H9 (cell line): ENCODE data around the gene TBPL1. TPM values are rescaled to one million over a fixed set of nuclear protein-coding genes. Genes with fewer than 3 reads are reported as not detected.
"Not testable (repeated sequence)": the region's sequence is repeated elsewhere in the genome, so short reads cannot be mapped to it uniquely, and the experiment has no call there.

Experiments
- DNase-seq: peaks from one replicate; pipeline ENCODE4 v3.0.0-alpha.2; 2017
- H2AFZ ChIP-seq: one replicate; pipeline ENCODE4 v1.6.1; 2013; ENCODE audit warnings: mild to moderate bottlenecking, low read length, control low read depth, moderate library complexity
- H2AK5ac ChIP-seq: 2 replicates; pipeline ENCODE4 v1.6.1; 2013; ENCODE audit warnings: low read length, control low read depth, mixed read lengths; ENCODE audit not compliant: insufficient read length
- H2BK120ac ChIP-seq: one replicate; pipeline ENCODE4 v1.6.1; 2013; ENCODE audit warnings: low read depth, mild to moderate bottlenecking, low read length, control low read depth, inconsistent platforms; ENCODE audit not compliant: poor library complexity, severe bottlenecking
- H2BK12ac ChIP-seq: 2 replicates; pipeline ENCODE4 v1.6.1; 2013; ENCODE audit warnings: low read length, control low read depth, mixed read lengths, low read depth; ENCODE audit not compliant: insufficient read length
- H2BK15ac ChIP-seq: 2 replicates; pipeline ENCODE4 v1.6.1; 2013; ENCODE audit warnings: low read depth, low read length, control low read depth
- H2BK20ac ChIP-seq: one replicate; pipeline ENCODE4 v1.6.1; 2013; ENCODE audit warnings: low read depth, mild to moderate bottlenecking, low read length, control low read depth, inconsistent platforms; ENCODE audit not compliant: poor library complexity, severe bottlenecking
- H2BK5ac ChIP-seq: 2 replicates; pipeline ENCODE4 v1.6.1; 2013; ENCODE audit warnings: low read length, control low read depth, mixed read lengths; ENCODE audit not compliant: insufficient read length
- H3K14ac ChIP-seq: 2 replicates; pipeline ENCODE4 v1.6.1; 2013; ENCODE audit warnings: low read length, control low read depth; ENCODE audit not compliant: insufficient read depth
- H3K18ac ChIP-seq: 2 replicates; pipeline ENCODE4 v1.6.1; 2013; ENCODE audit warnings: low read depth, mild to moderate bottlenecking, mixed read lengths, low read length, control low read depth; ENCODE audit not compliant: insufficient read length
- H3K23ac ChIP-seq: 2 replicates; pipeline ENCODE4 v1.6.1; 2013; ENCODE audit warnings: low read length, control low read depth, mixed read lengths, low read depth; ENCODE audit not compliant: insufficient read length
- H3K23me2 ChIP-seq: 2 replicates; pipeline ENCODE4 v1.6.1; 2013; ENCODE audit warnings: low read depth, mild to moderate bottlenecking, mixed read lengths, low read length, control low read depth; ENCODE audit not compliant: insufficient read length, poor library complexity, severe bottlenecking
- H3K27ac ChIP-seq: 2 replicates; pipeline ENCODE4 v1.5.1; 2013; ENCODE audit warnings: low read length, control low read depth, mixed read lengths, low read depth; ENCODE audit not compliant: insufficient read length
- H3K27me3 ChIP-seq: 2 replicates; pipeline ENCODE4 v1.6.1; 2013; ENCODE audit warnings: low read length, control low read depth, inconsistent platforms; ENCODE audit not compliant: insufficient read depth
- H3K4ac ChIP-seq: 2 replicates; pipeline ENCODE4 v1.6.1; 2013; ENCODE audit warnings: low read depth, mild to moderate bottlenecking, control low read depth, inconsistent platforms, low read length, moderate library complexity
- H3K4me1 ChIP-seq: 2 replicates; pipeline ENCODE4 v1.6.1; 2013; ENCODE audit warnings: low read length, control low read depth, inconsistent platforms; ENCODE audit not compliant: insufficient read depth
- H3K4me2 ChIP-seq: 2 replicates; pipeline ENCODE4 v1.6.1; 2013; ENCODE audit warnings: low read length, control low read depth, mixed read lengths; ENCODE audit not compliant: insufficient read length, insufficient read depth
- H3K56ac ChIP-seq: 2 replicates; pipeline ENCODE4 v1.6.1; 2013; ENCODE audit warnings: low read depth, mild to moderate bottlenecking, mixed read lengths, low read length, control low read depth; ENCODE audit not compliant: insufficient read length
- H3K79me1 ChIP-seq: 2 replicates; pipeline ENCODE4 v1.6.1; 2013; ENCODE audit warnings: low read depth, mild to moderate bottlenecking, moderate library complexity, low read length, control low read depth, inconsistent platforms; ENCODE audit not compliant: insufficient read depth, poor library complexity, severe bottlenecking
- H3K79me2 ChIP-seq: 2 replicates; pipeline ENCODE4 v1.6.1; 2013; ENCODE audit warnings: low read length, control low read depth, inconsistent platforms; ENCODE audit not compliant: insufficient read depth
- H3K9ac ChIP-seq: 2 replicates; pipeline ENCODE4 v1.6.1; 2013; ENCODE audit warnings: low read length, control low read depth, mixed read lengths; ENCODE audit not compliant: insufficient read length; ENCODE audit errors: extremely low read depth
- H3K9me3 ChIP-seq: one replicate; pipeline ENCODE4 v1.6.1; 2013; ENCODE audit warnings: low read depth, low read length, inconsistent platforms; ENCODE audit not compliant: control insufficient read depth
- H3T11ph ChIP-seq: one replicate; pipeline ENCODE4 v1.6.1; 2013; ENCODE audit warnings: mild to moderate bottlenecking, low read length, control low read depth, inconsistent platforms
- H4K20me1 ChIP-seq: one replicate; pipeline ENCODE4 v1.6.1; 2013; ENCODE audit not compliant: control insufficient read depth, insufficient read length, insufficient read depth
- H4K5ac ChIP-seq: 2 replicates; pipeline ENCODE4 v1.6.1; 2013; ENCODE audit warnings: low read depth, mild to moderate bottlenecking, mixed read lengths, low read length, control low read depth; ENCODE audit not compliant: insufficient read length
- H4K8ac ChIP-seq: replicated peaks from 2 replicates; pipeline ENCODE4 v1.6.1; 2013; ENCODE audit warnings: low read length, control low read depth, mixed read lengths, low read depth; ENCODE audit not compliant: insufficient read length
- H4K91ac ChIP-seq: 2 replicates; pipeline ENCODE4 v1.6.1; 2013; ENCODE audit warnings: low read depth, mild to moderate bottlenecking, moderate library complexity, mixed read lengths, low read length, control low read depth; ENCODE audit not compliant: insufficient read length
- H3K27ac Mint-ChIP-seq, 3 experiments: 2 replicates in 2 of 3; 3 replicates in 1 of 3; pipeline ENCODE4 v1.8.0; 2020 to 2021; ENCODE audit warnings: mixed read lengths in 3 of 3, mild to moderate bottlenecking in 1 of 3, moderate library complexity in 1 of 3
- H3K27me3 Mint-ChIP-seq: 2 replicates; pipeline ENCODE4 v1.8.0; 2021; ENCODE audit warnings: low read depth, mild to moderate bottlenecking, moderate library complexity, mixed read lengths
- H3K36me3 Mint-ChIP-seq, 3 experiments: 2 replicates in 2 of 3; 3 replicates in 1 of 3; pipeline ENCODE4 v1.8.0; 2020 to 2021; ENCODE audit warnings: low read depth in 3 of 3, mixed read lengths in 3 of 3; ENCODE audit not compliant: insufficient read depth in 1 of 3
- H3K4me1 Mint-ChIP-seq, 2 experiments: 2 replicates each; pipeline ENCODE4 v1.8.0; 2020; ENCODE audit warnings: mixed read lengths in 2 of 2
- H3K4me3 Mint-ChIP-seq, 2 experiments: 2 replicates in 1 of 2; 3 replicates in 1 of 2; pipeline ENCODE4 v1.8.0; 2020 to 2021; ENCODE audit warnings: mild to moderate bottlenecking in 2 of 2, mixed read lengths in 2 of 2, moderate library complexity in 1 of 2
- H3K9me3 Mint-ChIP-seq, 2 experiments: 2 replicates in 1 of 2; 3 replicates in 1 of 2; pipeline ENCODE4 v1.8.0; 2020; ENCODE audit warnings: mild to moderate bottlenecking in 2 of 2, mixed read lengths in 2 of 2, moderate library complexity in 1 of 2
- WGBS: extraction: QIAGEN DNeasy Blood & Tissue Kit; methylation state at CpG from one replicate; pipeline ENCODE4 v1.1.7; 2013; ENCODE audit warnings: missing lambda C conversion rate, low lambda C conversion rate, mixed read lengths; ENCODE audit not compliant: insufficient read length; ENCODE audit errors: extremely low coverage; 5-methylcytosine and 5-hydroxymethylcytosine counted together
- total RNA-seq: library from RNA; stranded (reverse); gene quantifications from 2 replicates; pipeline ENCODE4 v1.2.1, GENCODE V29; 2021

Gene TBPL1
- total RNA-seq, 1 experiment from 2014 or later = 49.7 TPM

DNA sequence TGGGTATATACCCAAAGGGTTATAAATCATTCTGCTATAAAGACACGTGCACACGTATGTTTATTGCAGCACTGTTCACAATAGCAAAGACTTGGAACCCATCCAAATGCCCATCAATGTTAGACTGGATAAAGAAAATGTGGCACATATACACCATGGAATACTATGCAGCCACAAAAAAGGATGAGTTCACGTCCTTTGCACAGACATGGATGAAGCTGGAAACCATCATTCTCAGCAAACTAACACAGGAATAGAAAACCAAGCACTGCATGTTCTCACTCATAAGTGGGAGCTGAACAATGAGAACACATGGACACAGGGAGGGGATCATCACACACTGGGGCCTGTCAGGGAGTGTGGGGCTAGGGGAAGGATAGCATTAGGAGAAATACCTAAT, 16.7 kb upstream of the TBPL1 start:
- H2BK15ac ChIP-seq, H3K9ac ChIP-seq, H4K5ac ChIP-seq, H3K14ac ChIP-seq, H3K27me3 ChIP-seq, H2AK5ac ChIP-seq, H3K4me3 Mint-ChIP-seq, H3K79me1 ChIP-seq, H3K18ac ChIP-seq, H3K4me2 ChIP-seq, H4K8ac ChIP-seq, H2BK5ac ChIP-seq, H3K4ac ChIP-seq, H4K91ac ChIP-seq, H3K27ac Mint-ChIP-seq, H3K56ac ChIP-seq, H3K79me2 ChIP-seq, H3K27ac ChIP-seq, H2BK20ac ChIP-seq, H3K27me3 Mint-ChIP-seq, H3K23me2 ChIP-seq, H2BK12ac ChIP-seq, H3K23ac ChIP-seq, H4K20me1 ChIP-seq, H2BK120ac ChIP-seq, H3K9me3 ChIP-seq, H3K4me1 Mint-ChIP-seq, H3K36me3 Mint-ChIP-seq, H2AFZ ChIP-seq, H3K4me1 ChIP-seq, H3T11ph ChIP-seq, DNase-seq: not testable (repeated sequence)
- WGBS = no CpG with 5 or more reads among the region's 3 CpGs
- peaks cover 11 to 16% of the 10 kb centered on the region in 2 experiments for H3K9me3 Mint-ChIP-seq
